Measurements from ENCODE around the gene CFAP206.

DNA sequence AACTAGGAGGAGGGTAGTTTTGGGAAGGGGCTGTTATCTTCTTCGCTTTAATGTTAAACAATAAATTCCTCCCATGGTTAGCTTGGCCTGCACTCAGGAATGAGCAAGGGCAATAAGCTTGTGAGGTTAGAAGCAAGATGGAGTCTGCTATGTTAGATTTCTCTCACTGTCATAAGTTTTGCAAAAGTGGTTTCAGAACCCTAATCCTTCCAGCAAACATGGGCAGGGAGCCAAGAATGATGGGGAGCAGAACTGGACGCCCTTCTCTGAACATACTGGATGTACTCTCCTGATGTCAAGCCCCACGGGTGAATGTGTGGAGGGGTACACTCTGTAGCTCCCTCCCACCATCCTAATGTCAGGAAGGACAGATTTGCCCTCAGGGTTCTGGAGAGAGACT, 40.9 kb upstream of the CFAP206 start:
- TF ChIP-seq CTCF (IDR thresholded peaks at IDR 0.05; ENCODE audit: low read depth, low read length) (no peak), EZH2phosphoT487 (IDR thresholded peaks at IDR 0.05; ENCODE audit: low read depth) (no peak)
